Keratinocyte (primary cell): Measurements from ENCODE around the gene CDC25C. TPM values are rescaled to one million over a fixed set of nuclear protein-coding genes. Genes with fewer than 3 reads are reported as not detected.

Experiments used
- DNase-seq: peaks from one replicate; pipeline ENCODE4 v3.0.0-alpha.2; 2011; ENCODE audit warnings: low read depth, missing footprints, low spot score
- FAIRE-seq: peaks from 2 replicates; lab custom pipeline; 2011; peaks lifted over from hg19 to GRCh38; lab: Jason Lieb, UNC
- H2AFZ ChIP-seq: 2 replicates; pipeline ENCODE4 v1.6.0; 2012; ENCODE audit warnings: low read length, control low read depth, inconsistent platforms; ENCODE audit not compliant: control insufficient read depth
- H3K27ac ChIP-seq: 2 replicates; pipeline ENCODE4 v1.5.1; 2011; ENCODE audit warnings: low read length; ENCODE audit not compliant: control insufficient read depth, insufficient read depth
- H3K27me3 ChIP-seq: 3 replicates; pipeline ENCODE4 v1.6.0; 2011; ENCODE audit warnings: low read length; ENCODE audit not compliant: control insufficient read depth, insufficient read depth; ENCODE audit errors: extremely low read depth
- H3K36me3 ChIP-seq, 2 experiments: 2 replicates in 1 of 2; 3 replicates in 1 of 2; pipeline ENCODE4 v1.5.1; 2011; ENCODE audit warnings: low read length in 2 of 2, mild to moderate bottlenecking in 1 of 2; ENCODE audit not compliant: control insufficient read depth in 2 of 2, insufficient read depth in 2 of 2; ENCODE audit errors: extremely low read depth in 1 of 2
- H3K4me1 ChIP-seq: 3 replicates; pipeline ENCODE4 v1.5.1; 2011; ENCODE audit warnings: low read length; ENCODE audit not compliant: control insufficient read depth, insufficient read depth; ENCODE audit errors: extremely low read depth
- H3K4me2 ChIP-seq: 3 replicates; pipeline ENCODE4 v1.6.0; 2011; ENCODE audit warnings: low read depth, low read length; ENCODE audit not compliant: control insufficient read depth, insufficient read depth; ENCODE audit errors: extremely low read depth
- H3K4me3 ChIP-seq, 3 experiments: fragments of 200-600 bp in 1 of 3; sonication (generic) in 1 of 3; 2 replicates in 2 of 3; 3 replicates in 1 of 3; pipeline ENCODE4 v1.5.1; 2011 to 2016; ENCODE audit warnings: low read length in 3 of 3, mild to moderate bottlenecking in 3 of 3, control low read depth in 2 of 3, inconsistent platforms in 1 of 3, low read depth in 1 of 3, mixed read lengths in 1 of 3, mixed run types in 1 of 3, moderate library complexity in 1 of 3; ENCODE audit not compliant: control insufficient read depth in 2 of 3, insufficient read depth in 2 of 3; ENCODE audit errors: extremely low read depth in 1 of 3
- H3K79me2 ChIP-seq: 2 replicates; pipeline ENCODE4 v1.6.0; 2012; ENCODE audit warnings: low read length; ENCODE audit not compliant: control insufficient read depth, insufficient read depth
- H3K9ac ChIP-seq: 3 replicates; pipeline ENCODE4 v1.6.0; 2011; ENCODE audit warnings: low read length; ENCODE audit not compliant: control insufficient read depth, insufficient read depth; ENCODE audit errors: extremely low read depth
- H3K9me1 ChIP-seq: 3 replicates; pipeline ENCODE4 v1.6.0; 2011; ENCODE audit warnings: low read length; ENCODE audit not compliant: control insufficient read depth, insufficient read depth; ENCODE audit errors: extremely low read depth
- H3K9me3 ChIP-seq: 2 replicates; pipeline ENCODE4 v1.5.1; 2012; ENCODE audit warnings: low read depth, low read length; ENCODE audit not compliant: control insufficient read depth
- H4K20me1 ChIP-seq: 3 replicates; pipeline ENCODE4 v1.6.0; 2011; ENCODE audit warnings: low read length; ENCODE audit not compliant: control insufficient read depth, insufficient read depth; ENCODE audit errors: extremely low read depth
- CTCF ChIP-seq, 3 experiments: IDR thresholded peaks in 1 of 3; conservative IDR thresholded peaks in 1 of 3; optimal IDR thresholded peaks in 1 of 3; 2 replicates in 2 of 3; 3 replicates in 1 of 3; pipeline versions ENCODE3 to v1.5.1; 2011; ENCODE audit warnings: low read length in 3 of 3, mild to moderate bottlenecking in 3 of 3, moderate library complexity in 2 of 3, control low read depth in 1 of 3, inconsistent platforms in 1 of 3; ENCODE audit not compliant: insufficient read depth in 2 of 3; ENCODE audit errors: extremely low read depth in 1 of 3
- EZH2 ChIP-seq: IDR thresholded peaks from one replicate; pipeline ENCODE4 v1.6.1; 2012; ENCODE audit warnings: inconsistent platforms, mild to moderate bottlenecking, low read length, moderate library complexity
- dilution Hi-C: fragments of 300-500 bp; cut with MboI; formaldehyde crosslinking; loops from one replicate; pipeline ENCODE4 v1.7.0; 2020; ENCODE audit warnings: low sequenced_read_pairs; ENCODE audit not compliant: extremely low pct_ligation_motif_present
- polyA plus RNA-seq, 5 experiments: library from polyadenylated mRNA; depleted of rRNA in 3 of 5; stranded (reverse) in 3 of 5; stranded (forward) in 1 of 5; unstranded in 1 of 5; fragments of >200 nt; gene quantifications; 1 replicate in 1 of 5; 2 replicates in 3 of 5; 3 replicates in 1 of 5; pipeline versions ENCODE4 v1.2.1 to v1.2.3, GENCODE V29; 2011 to 2012; ENCODE audit warnings: missing spikeins in 2 of 5, low read depth in 1 of 5, low replicate concordance in 1 of 5

Gene CDC25C
- polyA plus RNA-seq, 1 donor (not counting 4 experiments of a cell fraction or from before 2014, with no cell fraction given), result 4.7 TPM

DNA sequence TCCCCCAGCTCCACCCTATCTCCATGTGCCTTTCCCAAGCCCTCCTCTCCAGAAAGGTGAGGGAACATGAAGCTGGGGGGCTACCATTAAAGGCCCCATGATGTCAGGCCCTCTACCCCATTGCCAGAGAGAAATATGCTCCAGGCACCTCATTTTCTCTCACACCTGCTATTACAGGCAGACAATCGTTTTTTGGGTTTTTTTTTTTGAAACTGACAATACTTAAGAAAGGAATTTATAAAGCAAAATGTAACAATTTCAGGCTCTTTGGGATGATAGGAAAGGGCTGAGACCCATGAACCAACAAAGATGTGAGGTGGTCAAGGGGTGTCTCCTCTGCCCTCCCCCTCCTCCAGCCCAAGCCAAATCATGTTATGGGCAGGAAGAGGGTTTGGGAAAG, 55.7 kb downstream of the CDC25C start:
- H3K9me1 ChIP-seq, result no peaks in the 10 kb centered on the region

DNA sequence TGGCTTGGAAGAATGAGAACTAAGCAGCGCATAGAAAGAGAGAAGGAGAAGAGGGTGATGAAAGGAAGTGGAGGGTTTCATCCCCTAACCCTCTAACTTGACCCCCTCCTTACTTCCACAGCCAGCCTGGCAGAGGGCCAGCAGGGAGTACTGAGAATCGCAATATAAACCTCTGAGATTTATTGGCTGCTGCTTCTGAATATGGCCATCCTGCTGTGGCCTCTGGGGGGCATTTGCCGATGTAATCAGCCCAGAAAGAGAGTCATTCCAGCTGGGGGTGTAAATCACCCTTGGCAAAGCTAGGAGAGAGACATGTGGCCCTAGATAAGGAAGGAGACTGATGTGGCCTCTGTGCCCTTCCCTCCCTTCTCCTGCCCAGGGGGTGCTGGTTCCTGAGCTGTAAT, 56.2 kb downstream of the CDC25C start:
- Histone ChIP-seq H3K9me1 (no peaks in the 10 kb centered on the region), H3K9ac (no peak overlapping the region), H3K36me3 (no peaks in the 10 kb centered on the region), H2AFZ (no peak overlapping the region), H3K4me2 (no peak overlapping the region), H4K20me1 (no peaks in the 10 kb centered on the region), H3K27me3 (peaks cover 24% of the 10 kb centered on the region), H3K4me1 (peaks cover 2% of the 10 kb centered on the region), H3K4me3 (no peak overlapping the region), H3K79me2 (no peaks in the 10 kb centered on the region), H3K9me3 (no peaks in the 10 kb centered on the region), H3K27ac (no peak overlapping the region)
- TF ChIP-seq EZH2 (no peak), CTCF (optimal IDR thresholded peaks at IDR 0.05 in 1 of 3, IDR thresholded peaks at IDR 0.05 in 1 of 3, conservative IDR thresholded peaks at IDR 0.05 in 1 of 3; ENCODE audit: extremely low read depth in 1 of 3, insufficient read depth in 2 of 3, low read length in 3 of 3) (no peak)
- DNase-seq (no peak), FAIRE-seq (no peak)
- dilution Hi-C loops, result no loop called here

More for the DNA sequence above, 55.7 kb downstream of the CDC25C start:
- DNase-seq (no peak), FAIRE-seq (no peak)
- Histone ChIP-seq H3K9ac (no peak overlapping the region), H3K27me3 (peaks cover 24% of the 10 kb centered on the region), H3K4me3 (no peak overlapping the region), H3K9me3 (no peaks in the 10 kb centered on the region), H3K36me3 (no peaks in the 10 kb centered on the region), H3K4me2 (no peak overlapping the region), H2AFZ (no peak overlapping the region), H3K27ac (no peak overlapping the region), H4K20me1 (no peaks in the 10 kb centered on the region), H3K4me1 (peaks cover 2% of the 10 kb centered on the region), H3K79me2 (no peaks in the 10 kb centered on the region)
- TF ChIP-seq CTCF (optimal IDR thresholded peaks at IDR 0.05 in 1 of 3, IDR thresholded peaks at IDR 0.05 in 1 of 3, conservative IDR thresholded peaks at IDR 0.05 in 1 of 3; ENCODE audit: extremely low read depth in 1 of 3, insufficient read depth in 2 of 3, low read length in 3 of 3) (no peak), EZH2 (no peak)
- dilution Hi-C loops, result no loop called here
